KMS-11 (cell line): ENCODE data around the gene CERCAM.

Experiments used
- H2AFZ ChIP-seq: fragments of 200-600 bp; sonication (generic); 2 replicates; pipeline ENCODE4 v1.6.1; 2016; ENCODE audit warnings: antibody characterized with exemption, mixed run types, low read depth
- H3K27ac ChIP-seq: fragments of 200-600 bp; sonication (generic); 2 replicates; pipeline ENCODE4 v1.6.1; 2016; ENCODE audit warnings: mild to moderate bottlenecking, mixed run types
- H3K27me3 ChIP-seq: fragments of 200-600 bp; sonication (generic); 2 replicates; pipeline ENCODE4 v1.6.1; 2017; ENCODE audit warnings: mild to moderate bottlenecking, low read depth, mixed run types, moderate library complexity; ENCODE audit not compliant: insufficient read depth
- H3K36me3 ChIP-seq: fragments of 200-600 bp; sonication (generic); 2 replicates; pipeline ENCODE4 v1.6.1; 2017; ENCODE audit warnings: mild to moderate bottlenecking, mixed run types; ENCODE audit not compliant: insufficient read depth
- H3K4me1 ChIP-seq: fragments of 200-600 bp; sonication (generic); 2 replicates; pipeline ENCODE4 v1.6.1; 2016; ENCODE audit warnings: mild to moderate bottlenecking, low read depth, mixed run types; ENCODE audit not compliant: poor library complexity, severe bottlenecking
- H3K4me2 ChIP-seq: fragments of 200-600 bp; sonication (generic); 2 replicates; pipeline ENCODE4 v1.7.0; 2016; ENCODE audit warnings: mild to moderate bottlenecking, mixed run types
- H3K4me3 ChIP-seq: fragments of 200-600 bp; sonication (generic); IDR thresholded peaks from 2 replicates; pipeline ENCODE4 v1.6.1; 2017; ENCODE audit warnings: low read depth, low read length, mixed read lengths; ENCODE audit not compliant: insufficient read depth
- H3K79me2 ChIP-seq: fragments of 200-600 bp; sonication (generic); 2 replicates; pipeline ENCODE4 v1.6.1; 2016; ENCODE audit warnings: low read depth, mixed run types; ENCODE audit not compliant: insufficient read depth
- H3K9ac ChIP-seq: fragments of 200-600 bp; sonication (generic); 2 replicates; pipeline ENCODE4 v1.6.1; 2016; ENCODE audit warnings: mild to moderate bottlenecking, mixed run types
- H4K20me1 ChIP-seq: fragments of 200-600 bp; sonication (generic); 2 replicates; pipeline ENCODE4 v1.6.1; 2016; ENCODE audit warnings: mild to moderate bottlenecking, mixed run types; ENCODE audit not compliant: insufficient read depth
- TF ChIP-seq, protein P1 (sequence below): fragments of 200-600 bp; sonication (generic); conservative IDR thresholded peaks from 2 replicates; pipeline ENCODE4 v1.6.1; 2017; ENCODE audit warnings: low read depth, mild to moderate bottlenecking, antibody characterized with exemption, low read length, moderate library complexity, mixed read lengths

Gene CERCAM

DNA sequence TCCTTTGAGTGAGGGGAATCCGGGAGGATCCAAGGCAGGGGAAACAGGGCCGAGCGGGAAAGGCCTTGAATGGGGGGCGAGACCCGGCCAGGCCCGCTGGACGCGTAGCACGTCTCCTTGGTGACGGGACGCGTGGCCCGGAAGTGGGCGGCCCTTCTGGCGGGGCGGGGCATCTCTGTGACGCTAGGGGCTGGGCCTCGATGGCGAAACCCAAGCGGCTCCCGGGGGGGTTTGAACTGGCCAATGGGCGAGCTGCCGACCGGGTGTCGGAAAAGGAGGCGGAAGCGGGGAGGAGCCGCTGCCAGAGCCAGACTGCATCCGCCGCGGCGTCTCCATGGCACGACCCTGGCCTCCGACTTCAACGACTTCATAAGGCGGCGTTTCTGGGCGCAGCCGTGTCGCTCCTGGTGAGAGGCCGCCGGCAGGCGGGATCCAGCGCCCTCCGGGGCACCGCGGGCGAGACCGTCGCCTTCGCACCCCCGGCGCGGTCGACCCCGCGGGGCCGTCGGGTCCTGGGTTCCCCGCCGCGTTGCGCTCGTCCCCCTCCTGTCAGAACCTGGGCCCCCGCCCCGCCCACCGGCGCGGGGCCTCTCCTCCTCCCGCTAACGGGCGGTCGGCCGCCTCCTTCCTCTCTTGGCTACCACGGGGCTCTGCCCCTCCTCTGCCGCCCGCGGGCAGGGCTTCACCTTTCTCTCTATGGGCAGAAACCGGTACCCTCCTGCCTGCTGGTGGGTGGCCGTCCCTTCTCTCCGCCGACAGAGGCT lies 35.4 kb downstream of the CERCAM start, which contains the start of gene ODF2:
Gene ODF2, plus strand, starts transcription at position 158 of the 764 bp plus-strand sequence. Its CDS starts 86 bp downstream, at position 244.
- peaks cover 3% of the 10 kb centered on the region; the same call in 1 of the 2 replicates for H3K36me3 ChIP-seq
- H3K27me3 ChIP-seq: no peaks in the 10 kb centered on the region
- H3K4me2 ChIP-seq: peak within 1 kb of the TSS; percentile 98
- H3K4me1 ChIP-seq: peaks cover 11% of the 10 kb centered on the region
- TF ChIP-seq, protein P1, sequence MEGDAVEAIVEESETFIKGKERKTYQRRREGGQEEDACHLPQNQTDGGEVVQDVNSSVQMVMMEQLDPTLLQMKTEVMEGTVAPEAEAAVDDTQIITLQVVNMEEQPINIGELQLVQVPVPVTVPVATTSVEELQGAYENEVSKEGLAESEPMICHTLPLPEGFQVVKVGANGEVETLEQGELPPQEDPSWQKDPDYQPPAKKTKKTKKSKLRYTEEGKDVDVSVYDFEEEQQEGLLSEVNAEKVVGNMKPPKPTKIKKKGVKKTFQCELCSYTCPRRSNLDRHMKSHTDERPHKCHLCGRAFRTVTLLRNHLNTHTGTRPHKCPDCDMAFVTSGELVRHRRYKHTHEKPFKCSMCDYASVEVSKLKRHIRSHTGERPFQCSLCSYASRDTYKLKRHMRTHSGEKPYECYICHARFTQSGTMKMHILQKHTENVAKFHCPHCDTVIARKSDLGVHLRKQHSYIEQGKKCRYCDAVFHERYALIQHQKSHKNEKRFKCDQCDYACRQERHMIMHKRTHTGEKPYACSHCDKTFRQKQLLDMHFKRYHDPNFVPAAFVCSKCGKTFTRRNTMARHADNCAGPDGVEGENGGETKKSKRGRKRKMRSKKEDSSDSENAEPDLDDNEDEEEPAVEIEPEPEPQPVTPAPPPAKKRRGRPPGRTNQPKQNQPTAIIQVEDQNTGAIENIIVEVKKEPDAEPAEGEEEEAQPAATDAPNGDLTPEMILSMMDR: no peak
- H4K20me1 ChIP-seq: no peaks in the 10 kb centered on the region
- peak within 1 kb of the TSS; percentile 73 for H3K9ac ChIP-seq
- H2AFZ ChIP-seq: peak within 1 kb of the TSS; percentile 75
- H3K4me3 ChIP-seq: no peak within 1 kb of the TSS
- peak within 1 kb of the TSS; percentile 73 for H3K27ac ChIP-seq
- peaks cover 11% of the 10 kb centered on the region for H3K79me2 ChIP-seq

DNA sequence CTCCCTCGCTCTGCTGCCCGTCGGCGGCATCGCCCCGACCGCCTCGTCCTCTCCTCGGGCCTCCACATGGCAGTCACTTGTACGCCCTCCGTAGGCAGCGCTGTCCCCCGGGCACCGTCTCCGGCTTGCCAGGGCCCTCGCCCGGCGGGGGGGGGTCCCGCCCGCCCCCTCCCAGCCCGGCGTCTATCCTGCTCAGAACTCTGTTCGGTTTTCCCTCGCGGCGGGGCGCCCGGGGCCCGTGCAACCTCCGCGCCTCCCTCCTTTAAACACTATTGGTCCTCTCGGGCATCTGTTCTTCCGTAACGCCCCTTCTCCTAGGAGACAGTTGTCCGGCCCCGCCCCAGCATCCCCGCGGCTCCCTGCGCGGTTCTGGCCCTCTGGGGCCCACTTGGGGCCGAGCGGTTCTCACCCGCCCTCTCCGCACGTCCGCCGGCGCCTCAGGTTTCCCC lies 36.0 kb downstream of the CERCAM start:
- H3K4me2 ChIP-seq: peak overlapping the region; percentile 98
- TF ChIP-seq, protein P1: no peak
- H3K4me3 ChIP-seq: no peak overlapping the region
- H3K27ac ChIP-seq: peak overlapping the region; percentile 73
- no peaks in the 10 kb centered on the region for H3K27me3 ChIP-seq
- peaks cover 3% of the 10 kb centered on the region; the same call in 1 of the 2 replicates for H3K36me3 ChIP-seq
- H4K20me1 ChIP-seq: no peaks in the 10 kb centered on the region
- H2AFZ ChIP-seq: peak overlapping the region; percentile 75
- H3K4me1 ChIP-seq: peaks cover 11% of the 10 kb centered on the region
- peak overlapping the region; percentile 73 for H3K9ac ChIP-seq
- peaks cover 11% of the 10 kb centered on the region for H3K79me2 ChIP-seq

DNA sequence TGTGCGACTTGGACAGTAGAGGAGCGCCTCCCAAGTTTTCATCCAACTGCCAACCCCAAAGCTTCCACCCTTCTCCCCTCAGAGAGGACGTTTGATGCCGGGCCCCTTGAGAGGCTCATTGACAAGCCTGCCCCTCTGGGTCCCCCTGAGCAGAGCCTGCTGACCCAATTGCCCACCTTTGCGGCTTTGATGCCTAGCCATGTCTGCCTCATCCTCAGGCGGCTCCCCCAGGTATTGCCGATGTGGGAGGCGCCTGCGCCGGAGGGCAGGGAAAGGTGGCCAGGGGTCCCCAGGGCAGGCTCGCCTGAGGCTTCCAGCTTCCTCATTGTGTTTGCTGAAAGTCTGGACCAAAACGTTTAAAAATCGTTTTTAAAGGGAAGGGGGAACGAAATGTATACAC lies 36.5 kb downstream of the CERCAM start:
- Histone ChIP-seq H3K36me3 (peaks cover 3% of the 10 kb centered on the region; the same call in 1 of the 2 replicates), H3K27me3 (no peaks in the 10 kb centered on the region), H2AFZ (peak overlapping the region; percentile 75; the same call in 1 of the 2 replicates), H3K9ac (peak overlapping the region; percentile 73; the same call in 1 of the 2 replicates), H3K4me1 (peaks cover 11% of the 10 kb centered on the region), H3K79me2 (peaks cover 11% of the 10 kb centered on the region), H3K27ac (no peak overlapping the region), H3K4me2 (peak overlapping the region; percentile 98), H3K4me3 (no peak overlapping the region), H4K20me1 (no peaks in the 10 kb centered on the region)
- TF ChIP-seq, protein P1: no peak

DNA sequence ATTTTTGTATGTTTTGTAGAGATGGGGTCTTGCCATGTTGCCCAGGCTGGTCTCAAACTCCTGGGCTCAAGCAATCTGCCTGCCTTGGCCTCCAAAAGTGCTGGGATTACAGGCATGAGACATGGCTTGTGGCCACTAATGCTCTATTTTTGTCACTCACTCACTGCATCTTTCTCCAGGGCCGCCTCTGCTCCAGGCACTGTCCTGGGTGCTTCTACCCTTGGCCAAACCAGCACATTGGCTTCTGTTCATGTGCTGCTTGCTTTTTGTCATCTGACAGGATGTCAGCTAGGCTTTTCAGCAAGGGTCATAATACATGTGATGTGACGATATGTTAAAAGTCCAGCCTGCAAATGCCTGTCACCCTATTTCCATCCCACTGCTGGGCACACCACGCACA lies 38.4 kb downstream of the CERCAM start:
- no peak overlapping the region for H3K27ac ChIP-seq
- no peak overlapping the region for H3K4me2 ChIP-seq
- peaks cover 11% of the 10 kb centered on the region for H3K79me2 ChIP-seq
- TF ChIP-seq, protein P1: no peak
- no peaks in the 10 kb centered on the region for H3K27me3 ChIP-seq
- H3K4me1 ChIP-seq: peaks cover 11% of the 10 kb centered on the region
- H3K36me3 ChIP-seq: peaks cover 3% of the 10 kb centered on the region; the same call in 1 of the 2 replicates
- no peak overlapping the region for H2AFZ ChIP-seq
- no peak overlapping the region for H3K9ac ChIP-seq
- no peak overlapping the region for H3K4me3 ChIP-seq
- no peaks in the 10 kb centered on the region for H4K20me1 ChIP-seq
